NOMO-1 treated with dmso at 0.1 percent for 144 hours (cell line): ENCODE measurements around the gene POU1F1.
A peak's percentile ranks its signal among the peaks of the same experiment; 100 is the strongest.
"Not testable (repeated sequence)": the region's sequence is repeated elsewhere in the genome, so short reads cannot be mapped to it uniquely, and the experiment has no call there.

Source experiments
- DNase-seq: peaks from one replicate; lab custom pipeline; 2025; ENCODE audit not compliant: unreplicated experiment; lab: John Stamatoyannopoulos, UW

POU1F1 gene

GRCh38 chr3:87260270-87260669 is 16.1 kb downstream of the POU1F1 start:
- no peak for DNase-seq

- no peak for DNase-seq
Measured at GRCh38 chr3:87250009-87250408, 26.4 kb downstream of the POU1F1 start.

- DNase-seq, result no peak
Measured at GRCh38 chr3:87248831-87249230, 27.6 kb downstream of the POU1F1 start.

GRCh38 chr3:87248231-87248630 is 28.2 kb downstream of the POU1F1 start:
- not testable (repeated sequence) for DNase-seq

GRCh38 chr3:87247430-87247773 is 29.0 kb downstream of the POU1F1 start:
- no peak for DNase-seq

GRCh38 chr3:87246662-87247429 is 29.5 kb downstream of the POU1F1 start:
- DNase-seq, result no peak

GRCh38 chr3:87236093-87236492 is 40.3 kb downstream of the POU1F1 start:
- no peak for DNase-seq

- no peak for DNase-seq
Measured at GRCh38 chr3:87233805-87234204, 42.6 kb downstream of the POU1F1 start.

GRCh38 chr3:87229113-87229512 is 47.3 kb downstream of the POU1F1 start:
- DNase-seq, result no peak

- DNase-seq, result no peak
Measured at GRCh38 chr3:87228316-87228715, 48.1 kb downstream of the POU1F1 start.

GRCh38 chr3:87227835-87228144 is 48.6 kb downstream of the POU1F1 start:
- DNase-seq, result no peak

GRCh38 chr3:87227104-87227834 is 49.1 kb downstream of the POU1F1 start, which contains the start of gene CHMP2B:
TSS of gene CHMP2B (plus strand) at chr3:87227309. CDS start at chr3:87227523, 214 bp downstream.
- DNase-seq, result peak; percentile 85

- no peak for DNase-seq
Measured at GRCh38 chr3:87225659-87226058, 50.7 kb downstream of the POU1F1 start.

GRCh38 chr3:87219611-87220010 is 56.8 kb downstream of the POU1F1 start:
- DNase-seq, result no peak

- DNase-seq, result no peak
Measured at GRCh38 chr3:87218560-87218959, 57.8 kb downstream of the POU1F1 start.
